GM12873 (cell line): Measurements from ENCODE around the gene BFAR.
A peak's percentile ranks its signal among the peaks of the same experiment; 100 is the strongest.

Source experiments
- CTCF ChIP-seq: IDR thresholded peaks from 2 replicates; pipeline ENCODE4 v1.5.1; 2012; ENCODE audit warnings: low read depth, mild to moderate bottlenecking, moderate library complexity, low read length, control low read depth; ENCODE audit not compliant: insufficient read depth; ENCODE audit errors: missing control alignments

The BFAR gene

GRCh38 chr16:14669776-14670175 lies 37.0 kb downstream of the BFAR start:
- peak; percentile 9 for TF ChIP-seq CTCF

- no peak for TF ChIP-seq CTCF
Observed at GRCh38 chr16:14672403-14672971, 39.7 kb downstream of the BFAR start.

- TF ChIP-seq CTCF: no peak
Observed at GRCh38 chr16:14676633-14677032, 43.9 kb downstream of the BFAR start.

GRCh38 chr16:14677627-14678026 lies 44.9 kb downstream of the BFAR start:
- TF ChIP-seq CTCF: no peak

GRCh38 chr16:14678748-14679497 lies 46.2 kb downstream of the BFAR start:
- no peak for TF ChIP-seq CTCF

GRCh38 chr16:14681115-14681514 lies 48.4 kb downstream of the BFAR start:
- no peak for TF ChIP-seq CTCF

GRCh38 chr16:14682121-14682520 lies 49.4 kb downstream of the BFAR start:
- TF ChIP-seq CTCF: no peak
